ENCODE results near the gene MGP. TPM values are rescaled to one million over a fixed set of nuclear protein-coding genes. Genes with fewer than 3 reads are reported as not detected.

Gene MGP
- total and polyA plus RNA-seq, 2 of the 13 experiments (the other 11 are each of a cell fraction or from before 2014, with no cell fraction given), result not detected

DNA sequence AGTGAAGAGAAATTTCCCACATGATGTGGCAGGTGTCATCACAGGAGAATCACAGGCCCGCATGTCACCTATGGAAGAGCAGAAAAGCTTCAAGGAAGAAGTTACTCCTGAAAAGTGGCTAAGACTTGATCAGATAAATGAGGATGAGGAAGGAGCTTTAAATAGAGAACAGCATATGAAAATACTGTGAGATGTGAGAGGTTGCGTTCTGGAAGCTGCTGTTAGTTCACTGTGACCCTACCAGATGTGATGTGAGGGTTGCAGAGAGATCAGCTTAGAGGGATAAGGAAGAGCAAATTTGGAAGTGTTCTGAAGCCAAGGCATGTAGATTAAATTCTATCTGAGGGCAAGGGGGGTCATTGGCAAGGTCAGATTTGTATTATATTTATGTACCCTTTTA is 35.6 kb upstream of the MGP start (continued):
- TF ChIP-seq, protein P1, sequence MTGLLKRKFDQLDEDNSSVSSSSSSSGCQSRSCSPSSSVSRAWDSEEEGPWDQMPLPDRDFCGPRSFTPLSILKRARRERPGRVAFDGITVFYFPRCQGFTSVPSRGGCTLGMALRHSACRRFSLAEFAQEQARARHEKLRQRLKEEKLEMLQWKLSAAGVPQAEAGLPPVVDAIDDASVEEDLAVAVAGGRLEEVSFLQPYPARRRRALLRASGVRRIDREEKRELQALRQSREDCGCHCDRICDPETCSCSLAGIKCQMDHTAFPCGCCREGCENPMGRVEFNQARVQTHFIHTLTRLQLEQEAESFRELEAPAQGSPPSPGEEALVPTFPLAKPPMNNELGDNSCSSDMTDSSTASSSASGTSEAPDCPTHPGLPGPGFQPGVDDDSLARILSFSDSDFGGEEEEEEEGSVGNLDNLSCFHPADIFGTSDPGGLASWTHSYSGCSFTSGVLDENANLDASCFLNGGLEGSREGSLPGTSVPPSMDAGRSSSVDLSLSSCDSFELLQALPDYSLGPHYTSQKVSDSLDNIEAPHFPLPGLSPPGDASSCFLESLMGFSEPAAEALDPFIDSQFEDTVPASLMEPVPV (CRISPR knock-in tag; IDR thresholded peaks at IDR 0.05), result no peak
- TF ChIP-seq PHF20 (CRISPR knock-in tag; IDR thresholded peaks at IDR 0.05) (no peak), ZNF484 (CRISPR knock-in tag; IDR thresholded peaks at IDR 0.05; ENCODE audit: borderline replicate concordance, low read depth) (no peak), ZBTB33 (CRISPR knock-in tag; IDR thresholded peaks at IDR 0.05) (no peak), KAT8 (CRISPR knock-in tag; IDR thresholded peaks at IDR 0.05) (no peak), CBX5 (CRISPR knock-in tag; IDR thresholded peaks at IDR 0.05; ENCODE audit: borderline replicate concordance) (no peak), MZF1 (CRISPR knock-in tag; IDR thresholded peaks at IDR 0.05; ENCODE audit: borderline replicate concordance) (no peak), ZNF609 (CRISPR knock-in tag; IDR thresholded peaks at IDR 0.05; ENCODE audit: borderline replicate concordance) (no peak), ZNF841 (CRISPR knock-in tag; IDR thresholded peaks at IDR 0.05; ENCODE audit: borderline replicate concordance) (no peak)
- TF ChIP-seq, protein P2, sequence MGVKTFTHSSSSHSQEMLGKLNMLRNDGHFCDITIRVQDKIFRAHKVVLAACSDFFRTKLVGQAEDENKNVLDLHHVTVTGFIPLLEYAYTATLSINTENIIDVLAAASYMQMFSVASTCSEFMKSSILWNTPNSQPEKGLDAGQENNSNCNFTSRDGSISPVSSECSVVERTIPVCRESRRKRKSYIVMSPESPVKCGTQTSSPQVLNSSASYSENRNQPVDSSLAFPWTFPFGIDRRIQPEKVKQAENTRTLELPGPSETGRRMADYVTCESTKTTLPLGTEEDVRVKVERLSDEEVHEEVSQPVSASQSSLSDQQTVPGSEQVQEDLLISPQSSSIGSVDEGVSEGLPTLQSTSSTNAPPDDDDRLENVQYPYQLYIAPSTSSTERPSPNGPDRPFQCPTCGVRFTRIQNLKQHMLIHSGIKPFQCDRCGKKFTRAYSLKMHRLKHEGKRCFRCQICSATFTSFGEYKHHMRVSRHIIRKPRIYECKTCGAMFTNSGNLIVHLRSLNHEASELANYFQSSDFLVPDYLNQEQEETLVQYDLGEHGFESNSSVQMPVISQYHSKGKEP (CRISPR knock-in tag; IDR thresholded peaks at IDR 0.05), result no peak
